ENCODE results near the gene KMT2D. TPM values are rescaled to one million over a fixed set of nuclear protein-coding genes. Genes with fewer than 3 reads are reported as not detected.

KMT2D gene
- 10 to 100 TPM; 40.2 to 51.0 (median 47.6) TPM for polyA plus RNA-seq (ENCODE audit: insufficient read length in 4 of 4)

GRCh38 chr12:49060237-49061156 is at the start of gene KMT2D:
Gene KMT2D, minus strand, starts transcription at chr12:49060794. Its CDS starts 5,470 bp downstream, at chr12:49055324.
- peak; percentile 90 to 94 (median 92) for DNase-seq (ENCODE audit: low read depth in 4 of 4, low spot score in 3 of 4)

GRCh38 chr12:49109641-49110463 is 49.3 kb upstream of the KMT2D start:
- DNase-seq (ENCODE audit: low read depth in 4 of 4, low spot score in 3 of 4): no peak

GRCh38 chr12:49108958-49109404 is 48.4 kb upstream of the KMT2D start:
- no peak for DNase-seq (ENCODE audit: low read depth in 4 of 4, low spot score in 3 of 4)

- no peak for DNase-seq (ENCODE audit: low read depth in 4 of 4, low spot score in 3 of 4)
Measured at GRCh38 chr12:49105504-49106084, 45.0 kb upstream of the KMT2D start.

GRCh38 chr12:49104822-49105221 is 44.2 kb upstream of the KMT2D start:
- DNase-seq (ENCODE audit: low read depth in 4 of 4, low spot score in 3 of 4): no peak

GRCh38 chr12:49100380-49100779 is 39.8 kb upstream of the KMT2D start:
- DNase-seq (ENCODE audit: low read depth in 4 of 4, low spot score in 3 of 4): no peak

- DNase-seq (ENCODE audit: low read depth in 4 of 4, low spot score in 3 of 4): no peak
Measured at GRCh38 chr12:49098703-49099102, 38.1 kb upstream of the KMT2D start.

- DNase-seq (ENCODE audit: low read depth in 4 of 4, low spot score in 3 of 4): no peak
Measured at GRCh38 chr12:49098035-49098451, 37.4 kb upstream of the KMT2D start.

- no peak for DNase-seq (ENCODE audit: low read depth in 4 of 4, low spot score in 3 of 4)
Measured at GRCh38 chr12:49097381-49097780, 36.8 kb upstream of the KMT2D start.

GRCh38 chr12:49094975-49095365 is 34.4 kb upstream of the KMT2D start:
- DNase-seq (ENCODE audit: low read depth in 4 of 4, low spot score in 3 of 4): no peak

GRCh38 chr12:49094160-49094974 is 33.8 kb upstream of the KMT2D start, which contains the start of gene DHH:
Gene DHH, minus strand, starts transcription at chr12:49094801. Its CDS starts 289 bp downstream, at chr12:49094512.
- no peak for DNase-seq (ENCODE audit: low read depth in 4 of 4, low spot score in 3 of 4)

- DNase-seq (ENCODE audit: low read depth in 4 of 4, low spot score in 3 of 4): no peak
Measured at GRCh38 chr12:49093792-49094159, 33.2 kb upstream of the KMT2D start.

- DNase-seq (ENCODE audit: low read depth in 4 of 4, low spot score in 3 of 4): no peak
Measured at GRCh38 chr12:49092816-49093406, 32.3 kb upstream of the KMT2D start.

GRCh38 chr12:49092086-49092815 is 31.7 kb upstream of the KMT2D start:
- DNase-seq (ENCODE audit: low read depth in 4 of 4, low spot score in 3 of 4): no peak

GRCh38 chr12:49091836-49092085 is 31.2 kb upstream of the KMT2D start:
- DNase-seq (ENCODE audit: low read depth in 4 of 4, low spot score in 3 of 4): no peak

GRCh38 chr12:49091056-49091835 is 30.7 kb upstream of the KMT2D start:
- DNase-seq (ENCODE audit: low read depth in 4 of 4, low spot score in 3 of 4): no peak

- DNase-seq (ENCODE audit: low read depth in 4 of 4, low spot score in 3 of 4): no peak
Measured at GRCh38 chr12:49089821-49090773, 29.5 kb upstream of the KMT2D start.
